Measurements from ENCODE around the gene ADAMTS7. TPM values are rescaled to one million over a fixed set of nuclear protein-coding genes. Genes with fewer than 3 reads are reported as not detected.
"Not testable (repeated sequence)": the region's sequence is repeated elsewhere in the genome, so short reads cannot be mapped to it uniquely, and the experiment has no call there.

The ADAMTS7 gene
- total RNA-seq, 1 donor, result 34.0 TPM

DNA sequence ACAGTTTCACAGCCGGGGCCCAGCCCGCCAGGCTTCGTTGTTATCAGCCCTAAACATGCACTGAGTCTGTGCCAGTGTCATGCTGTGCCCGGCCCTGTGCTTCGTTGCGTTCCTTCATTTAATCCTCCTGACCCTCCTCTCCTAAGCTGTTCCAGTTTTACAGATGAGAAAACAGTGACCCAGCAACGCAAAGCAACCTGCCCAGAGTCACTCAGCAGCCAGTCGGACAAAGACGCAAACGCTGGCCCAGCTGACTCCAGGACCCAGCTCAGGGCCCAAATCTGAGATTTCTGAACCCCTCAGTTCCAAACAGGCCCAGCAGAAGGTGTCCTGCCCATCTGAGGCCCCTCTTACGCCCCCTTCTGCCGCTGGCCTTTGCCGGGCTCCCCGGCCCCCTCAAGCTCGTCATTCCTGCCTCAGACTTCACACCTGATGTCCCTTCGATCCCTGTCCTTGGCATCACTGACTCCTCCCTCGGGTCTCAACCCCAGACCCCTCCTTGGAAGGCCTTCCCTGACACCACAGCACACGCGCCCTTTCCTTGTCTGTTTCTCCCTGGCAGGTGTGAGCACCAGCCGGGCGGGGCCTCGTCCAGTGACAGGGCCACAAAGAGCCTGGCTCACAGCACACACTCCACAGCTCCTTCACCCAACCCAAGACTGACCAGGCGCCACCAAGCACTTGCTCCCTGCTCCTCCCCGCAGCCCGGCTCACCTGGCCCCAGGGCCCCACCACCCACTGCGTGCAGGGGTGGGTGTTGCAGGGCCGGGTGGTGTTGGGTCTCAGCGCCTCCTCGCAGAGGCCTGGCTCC, 48.1 kb downstream of the ADAMTS7 start:
- no peaks in the 10 kb centered on the region for H3K27me3 ChIP-seq (ENCODE audit: insufficient read depth, low read length)
- no peaks in the 10 kb centered on the region for H3K36me3 ChIP-seq (ENCODE audit: insufficient read depth, low read length)
- H4K20me1 ChIP-seq (ENCODE audit: insufficient read depth, low read length), result no peaks in the 10 kb centered on the region
- no peaks in the 10 kb centered on the region for H3K9me3 ChIP-seq (ENCODE audit: low read depth, low read length)
- DNase-seq (ENCODE audit: insufficient read length, low spot score, missing footprints), result no peak
- H2AFZ ChIP-seq (ENCODE audit: low read length), result no peak overlapping the region
- H3K27ac ChIP-seq (ENCODE audit: low read depth, low read length), result no peak overlapping the region
- H3K79me2 ChIP-seq (ENCODE audit: insufficient read depth, low read length), result no peaks in the 10 kb centered on the region
- H3K4me3 ChIP-seq (ENCODE audit: insufficient read depth, low read length), result no peak overlapping the region
- H3K4me2 ChIP-seq (ENCODE audit: insufficient read depth, low read length), result no peak overlapping the region
- peaks cover 7% of the 10 kb centered on the region for H3K4me1 ChIP-seq (ENCODE audit: insufficient read depth, low read length)
- no peak for TF ChIP-seq CTCF (IDR thresholded peaks at IDR 0.05; ENCODE audit: extremely low read depth, low read depth, low read length)

DNA sequence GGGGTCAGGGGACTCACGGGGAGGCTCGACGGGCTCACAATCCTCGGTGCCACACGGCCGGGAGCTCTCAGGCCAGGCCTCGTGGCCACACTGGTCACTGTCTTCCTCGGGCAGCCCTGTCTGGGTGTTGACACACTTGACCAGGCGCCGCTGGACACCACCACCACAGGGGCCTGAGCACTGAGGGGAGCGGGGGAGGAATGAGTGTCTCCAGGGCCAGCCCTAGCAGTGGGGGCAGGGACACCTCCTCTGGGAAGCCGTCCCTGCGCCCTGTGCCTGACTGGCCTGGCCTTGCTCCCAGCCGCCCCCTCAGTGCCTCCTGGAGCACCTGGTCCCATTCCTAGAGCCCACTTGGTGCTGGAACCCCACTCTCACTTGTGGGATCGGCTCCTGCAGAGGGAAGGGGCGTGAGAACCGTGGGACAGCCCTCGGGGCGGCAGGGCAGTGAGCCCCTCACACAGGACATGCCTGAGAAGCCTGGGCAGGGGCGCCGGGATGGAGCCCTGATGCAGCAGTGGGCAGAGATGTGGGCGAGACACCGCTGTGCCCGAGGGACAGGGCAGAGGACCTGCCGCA, 48.8 kb downstream of the ADAMTS7 start:
- H4K20me1 ChIP-seq (ENCODE audit: insufficient read depth, low read length); H3K36me3 ChIP-seq (ENCODE audit: insufficient read depth, low read length); H3K9me3 ChIP-seq (ENCODE audit: low read depth, low read length); H3K79me2 ChIP-seq (ENCODE audit: insufficient read depth, low read length); H3K4me3 ChIP-seq (ENCODE audit: insufficient read depth, low read length); H3K27ac ChIP-seq (ENCODE audit: low read depth, low read length); H3K4me2 ChIP-seq (ENCODE audit: insufficient read depth, low read length); H3K4me1 ChIP-seq (ENCODE audit: insufficient read depth, low read length); H3K27me3 ChIP-seq (ENCODE audit: insufficient read depth, low read length); H2AFZ ChIP-seq (ENCODE audit: low read length): not testable (repeated sequence)
- DNase-seq (ENCODE audit: insufficient read length, low spot score, missing footprints), result peak; percentile 66

GRCh38 chr15:78761891-78762385, 49.3 kb downstream of the ADAMTS7 start:
- DNase-seq (ENCODE audit: insufficient read length, low spot score, missing footprints), result peak; percentile 73
- Histone ChIP-seq H4K20me1 (ENCODE audit: insufficient read depth, low read length) (no peaks in the 10 kb centered on the region), H3K9me3 (ENCODE audit: low read depth, low read length) (no peaks in the 10 kb centered on the region), H3K79me2 (ENCODE audit: insufficient read depth, low read length) (no peaks in the 10 kb centered on the region), H3K4me3 (ENCODE audit: insufficient read depth, low read length) (no peak overlapping the region), H3K27me3 (ENCODE audit: insufficient read depth, low read length) (no peaks in the 10 kb centered on the region), H3K4me2 (ENCODE audit: insufficient read depth, low read length) (no peak overlapping the region), H3K36me3 (ENCODE audit: insufficient read depth, low read length) (no peaks in the 10 kb centered on the region), H2AFZ (ENCODE audit: low read length) (no peak overlapping the region), H3K4me1 (ENCODE audit: insufficient read depth, low read length) (peaks cover 13% of the 10 kb centered on the region), H3K27ac (ENCODE audit: low read depth, low read length) (no peak overlapping the region)
- TF ChIP-seq CTCF (IDR thresholded peaks at IDR 0.05; ENCODE audit: extremely low read depth, low read depth, low read length), result no peak

- H3K9me3 ChIP-seq (ENCODE audit: low read depth, low read length); H3K4me2 ChIP-seq (ENCODE audit: insufficient read depth, low read length); H2AFZ ChIP-seq (ENCODE audit: low read length); H3K36me3 ChIP-seq (ENCODE audit: insufficient read depth, low read length); DNase-seq (ENCODE audit: insufficient read length, low spot score, missing footprints); H3K27ac ChIP-seq (ENCODE audit: low read depth, low read length); H3K27me3 ChIP-seq (ENCODE audit: insufficient read depth, low read length); H3K79me2 ChIP-seq (ENCODE audit: insufficient read depth, low read length); H3K4me3 ChIP-seq (ENCODE audit: insufficient read depth, low read length); H4K20me1 ChIP-seq (ENCODE audit: insufficient read depth, low read length): not testable (repeated sequence)
- H3K4me1 ChIP-seq (ENCODE audit: insufficient read depth, low read length), result peaks cover 16% of the 10 kb centered on the region
These were observed 49.8 kb downstream of the ADAMTS7 start for GRCh38 chr15:78761475-78761874.

DNA sequence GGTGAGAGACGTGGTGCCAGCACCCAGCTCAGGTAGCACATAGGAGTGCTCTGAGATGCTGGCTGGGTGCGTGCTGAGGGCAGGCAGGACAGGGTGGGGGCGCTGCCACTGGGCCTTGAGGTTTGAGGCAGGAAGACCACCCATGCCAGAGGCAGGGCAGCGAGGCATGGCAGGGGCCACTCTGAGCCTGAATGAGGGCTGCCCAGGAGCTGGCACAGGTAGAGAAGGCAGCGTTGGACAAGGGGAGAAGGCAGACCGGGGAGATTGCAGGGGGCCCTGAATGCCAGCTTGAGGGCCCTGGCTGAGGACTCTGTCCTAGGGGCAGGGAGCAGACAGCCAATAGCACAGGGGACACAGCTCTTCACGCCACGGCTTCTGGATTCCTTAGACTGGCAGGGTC, 50.2 kb downstream of the ADAMTS7 start:
- Histone ChIP-seq H3K36me3 (ENCODE audit: insufficient read depth, low read length) (no peaks in the 10 kb centered on the region), H4K20me1 (ENCODE audit: insufficient read depth, low read length) (no peaks in the 10 kb centered on the region), H3K4me3 (ENCODE audit: insufficient read depth, low read length) (no peak overlapping the region), H3K27me3 (ENCODE audit: insufficient read depth, low read length) (no peaks in the 10 kb centered on the region), H3K27ac (ENCODE audit: low read depth, low read length) (no peak overlapping the region), H3K9me3 (ENCODE audit: low read depth, low read length) (no peaks in the 10 kb centered on the region), H3K4me1 (ENCODE audit: insufficient read depth, low read length) (peaks cover 20% of the 10 kb centered on the region), H3K4me2 (ENCODE audit: insufficient read depth, low read length) (no peak overlapping the region), H3K79me2 (ENCODE audit: insufficient read depth, low read length) (no peaks in the 10 kb centered on the region), H2AFZ (ENCODE audit: low read length) (no peak overlapping the region)
- TF ChIP-seq CTCF (IDR thresholded peaks at IDR 0.05; ENCODE audit: extremely low read depth, low read depth, low read length), result no peak
- peak; percentile 45 for DNase-seq (ENCODE audit: insufficient read length, low spot score, missing footprints)

- not testable (repeated sequence) for H3K4me3 ChIP-seq (ENCODE audit: insufficient read depth, low read length); H3K4me2 ChIP-seq (ENCODE audit: insufficient read depth, low read length); H3K9me3 ChIP-seq (ENCODE audit: low read depth, low read length); H3K79me2 ChIP-seq (ENCODE audit: insufficient read depth, low read length); H3K36me3 ChIP-seq (ENCODE audit: insufficient read depth, low read length); H4K20me1 ChIP-seq (ENCODE audit: insufficient read depth, low read length); H3K27me3 ChIP-seq (ENCODE audit: insufficient read depth, low read length); H2AFZ ChIP-seq (ENCODE audit: low read length)
- Histone ChIP-seq H3K4me1 (ENCODE audit: insufficient read depth, low read length) (peaks cover 21% of the 10 kb centered on the region), H3K27ac (ENCODE audit: low read depth, low read length) (peak overlapping the region; percentile 8)
- peak; percentile 90 for DNase-seq (ENCODE audit: insufficient read length, low spot score, missing footprints)
These were observed 51.0 kb downstream of the ADAMTS7 start for GRCh38 chr15:78760091-78760882.

Data from osteoblast (primary cell).